Measurements from ENCODE around the gene ITIH5.

Gene ITIH5

GRCh38 chr10:7649673-7650300 lies 17.0 kb downstream of the ITIH5 start:
- TF ChIP-seq, protein P1, sequence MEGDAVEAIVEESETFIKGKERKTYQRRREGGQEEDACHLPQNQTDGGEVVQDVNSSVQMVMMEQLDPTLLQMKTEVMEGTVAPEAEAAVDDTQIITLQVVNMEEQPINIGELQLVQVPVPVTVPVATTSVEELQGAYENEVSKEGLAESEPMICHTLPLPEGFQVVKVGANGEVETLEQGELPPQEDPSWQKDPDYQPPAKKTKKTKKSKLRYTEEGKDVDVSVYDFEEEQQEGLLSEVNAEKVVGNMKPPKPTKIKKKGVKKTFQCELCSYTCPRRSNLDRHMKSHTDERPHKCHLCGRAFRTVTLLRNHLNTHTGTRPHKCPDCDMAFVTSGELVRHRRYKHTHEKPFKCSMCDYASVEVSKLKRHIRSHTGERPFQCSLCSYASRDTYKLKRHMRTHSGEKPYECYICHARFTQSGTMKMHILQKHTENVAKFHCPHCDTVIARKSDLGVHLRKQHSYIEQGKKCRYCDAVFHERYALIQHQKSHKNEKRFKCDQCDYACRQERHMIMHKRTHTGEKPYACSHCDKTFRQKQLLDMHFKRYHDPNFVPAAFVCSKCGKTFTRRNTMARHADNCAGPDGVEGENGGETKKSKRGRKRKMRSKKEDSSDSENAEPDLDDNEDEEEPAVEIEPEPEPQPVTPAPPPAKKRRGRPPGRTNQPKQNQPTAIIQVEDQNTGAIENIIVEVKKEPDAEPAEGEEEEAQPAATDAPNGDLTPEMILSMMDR (IDR thresholded peaks at IDR 0.05; ENCODE audit: control insufficient read depth, insufficient read depth, low read depth, low read length, missing control alignments): no peak
- DNase-seq (ENCODE audit: low read depth): no peak
- no peak overlapping the region for H3K4me3 ChIP-seq (ENCODE audit: control insufficient read depth, low read depth, low read length)

DNA sequence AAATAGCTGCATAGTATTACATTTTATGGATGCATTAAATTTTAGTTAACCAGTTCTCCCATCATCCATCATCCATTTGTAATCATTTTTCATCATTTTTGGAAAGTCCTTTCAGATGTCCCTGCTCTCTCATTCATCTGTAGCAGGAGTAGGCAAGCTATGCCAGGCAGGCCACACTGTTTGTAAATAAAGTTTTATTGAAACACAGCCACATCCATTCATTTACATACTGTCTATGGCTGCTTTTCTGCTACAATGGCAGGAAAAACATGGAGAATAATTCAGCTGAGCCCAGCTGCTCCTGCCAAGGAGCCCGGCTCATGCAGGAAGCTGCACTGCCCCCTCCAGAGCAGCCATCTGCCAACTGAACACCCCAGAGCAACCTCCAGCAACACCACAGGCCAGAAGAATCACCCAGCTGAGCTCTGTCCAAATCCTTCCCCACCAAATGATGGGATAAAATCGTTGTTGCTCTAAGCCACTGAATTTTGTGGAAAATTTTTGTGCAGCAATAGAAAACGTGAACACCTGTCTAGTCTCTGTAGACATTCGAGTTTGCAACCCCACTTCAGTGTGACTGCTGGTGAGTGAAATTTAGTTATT lies 19.6 kb downstream of the ITIH5 start:
- TF ChIP-seq, protein P1 (IDR thresholded peaks at IDR 0.05; ENCODE audit: control insufficient read depth, insufficient read depth, low read depth, low read length, missing control alignments): no peak
- no peak for DNase-seq (ENCODE audit: low read depth)
- no peak overlapping the region for H3K4me3 ChIP-seq (ENCODE audit: control insufficient read depth, low read depth, low read length)

DNA sequence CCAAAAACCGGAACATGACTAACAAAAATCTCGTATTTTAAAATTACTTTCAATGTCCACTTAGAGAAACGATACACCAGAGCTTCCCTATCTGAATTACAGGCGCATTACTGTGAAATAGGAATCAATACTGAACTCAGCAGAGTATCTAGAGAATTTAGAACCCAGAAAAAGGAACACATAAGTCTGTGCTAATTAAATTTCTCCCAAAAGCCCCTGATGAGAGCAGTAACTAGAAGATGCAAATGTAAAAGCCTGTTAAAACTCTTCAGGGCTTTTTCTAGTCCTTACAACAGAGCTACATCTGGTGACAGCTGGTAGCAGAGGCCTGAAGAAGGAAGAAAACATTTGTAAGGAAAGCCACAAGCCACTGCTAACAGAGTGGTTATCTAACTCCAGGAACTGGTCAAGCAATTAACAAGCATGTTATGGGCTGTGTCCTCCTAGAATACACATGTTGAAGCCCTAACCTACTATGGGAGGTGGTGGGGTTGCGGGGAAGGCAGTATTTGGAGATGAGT lies 24.2 kb downstream of the ITIH5 start:
- DNase-seq (ENCODE audit: low read depth): no peak
- TF ChIP-seq, protein P1 (IDR thresholded peaks at IDR 0.05; ENCODE audit: control insufficient read depth, insufficient read depth, low read depth, low read length, missing control alignments): no peak
- H3K4me3 ChIP-seq (ENCODE audit: control insufficient read depth, low read depth, low read length): no peak overlapping the region

- DNase-seq (ENCODE audit: low read depth): no peak
- no peak overlapping the region for H3K4me3 ChIP-seq (ENCODE audit: control insufficient read depth, low read depth, low read length)
- TF ChIP-seq, protein P1 (IDR thresholded peaks at IDR 0.05; ENCODE audit: control insufficient read depth, insufficient read depth, low read depth, low read length, missing control alignments): no peak
Observed at GRCh38 chr10:7635408-7636125, 31.2 kb downstream of the ITIH5 start.

GRCh38 chr10:7634142-7634894 lies 32.4 kb downstream of the ITIH5 start:
- TF ChIP-seq, protein P1 (IDR thresholded peaks at IDR 0.05; ENCODE audit: control insufficient read depth, insufficient read depth, low read depth, low read length, missing control alignments): no peak
- DNase-seq (ENCODE audit: low read depth): no peak
- H3K4me3 ChIP-seq (ENCODE audit: control insufficient read depth, low read depth, low read length): no peak overlapping the region

- no peak overlapping the region for H3K4me3 ChIP-seq (ENCODE audit: control insufficient read depth, low read depth, low read length)
- DNase-seq (ENCODE audit: low read depth): no peak
- TF ChIP-seq, protein P1 (IDR thresholded peaks at IDR 0.05; ENCODE audit: control insufficient read depth, insufficient read depth, low read depth, low read length, missing control alignments): no peak
Observed at GRCh38 chr10:7626283-7626682, 40.5 kb downstream of the ITIH5 start.

Data from AG09309 (cell line).